SK-N-SH (cell line): Measurements from ENCODE around the gene IFT74.

Source experiments
- CTCF ChIP-seq: fragments of 200-600 bp; sonication (generic); IDR thresholded peaks from 2 replicates; pipeline ENCODE4 v1.6.1; 2017; ENCODE audit warnings: antibody characterized with exemption, mild to moderate bottlenecking, moderate library complexity
- PBX3 ChIP-seq: IDR thresholded peaks from 2 replicates; pipeline ENCODE4; 2012
- RAD21 ChIP-seq: IDR thresholded peaks from 2 replicates; pipeline ENCODE4 v1.6.1; 2012; ENCODE audit warnings: mild to moderate bottlenecking, low read length
- ZBTB33 ChIP-seq: IDR thresholded peaks from 2 replicates; pipeline ENCODE4 v1.4.0; 2012; ENCODE audit warnings: low read depth, borderline replicate concordance

GRCh38 chr9:26974927-26975326 is 18.7 kb downstream of the IFT74 start:
- TF ChIP-seq RAD21 (no peak), CTCF (no peak), PBX3 (no peak), ZBTB33 (no peak)
